Right cardiac atrium (tissue), 5 donors: ENCODE data around the gene ULBP3. TPM values are rescaled to one million over a fixed set of nuclear protein-coding genes. Genes with fewer than 3 reads are reported as not detected.

Experiments
- ATAC-seq, 2 donors: fragments of 200-7000 bp; cut with Tn5 transposase; one replicate each; pipeline versions ENCODE4 v1.8.0 to v1.9.1; 2020; ENCODE audit warnings: moderate library complexity in 2 of 2, mild to moderate bottlenecking in 1 of 2
- DNase-seq, 3 donors: peaks; one replicate each; pipeline ENCODE4 v3.0.0-alpha.2; 2020
- H3K27ac ChIP-seq: one replicate; pipeline ENCODE4 v1.5.1; 2013; ENCODE audit warnings: mild to moderate bottlenecking, low read length, control low read depth, moderate library complexity
- H3K27me3 ChIP-seq: one replicate; pipeline ENCODE4 v1.6.1; 2013; ENCODE audit not compliant: control insufficient read depth, insufficient read depth
- H3K4me1 ChIP-seq: one replicate; pipeline ENCODE4 v1.6.1; 2013; ENCODE audit warnings: low read length; ENCODE audit not compliant: control insufficient read depth, insufficient read depth
- H3K4me3 ChIP-seq: one replicate; pipeline ENCODE4 v1.5.1; 2013; ENCODE audit warnings: low read length, control low read depth
- H3K9me3 ChIP-seq: one replicate; pipeline ENCODE4 v1.6.1; 2013; ENCODE audit warnings: low read length; ENCODE audit not compliant: control insufficient read depth
- WGBS: extraction: QIAGEN DNeasy Blood & Tissue Kit; methylation state at CpG from one replicate; pipeline ENCODE4 v1.1.7; 2013; 5-methylcytosine and 5-hydroxymethylcytosine counted together
- intact Hi-C, 4 donors: fragments of 100-400 bp; cut with DNase I; formaldehyde crosslinking; loops; one replicate each; pipeline versions ENCODE4 v1.11.0 to v1.14.0; 2022 to 2023
- polyA plus RNA-seq: library from polyadenylated mRNA; stranded (reverse); fragments of 200-250 nt; gene quantifications from one replicate; pipeline ENCODE4 v1.2.3, GENCODE V29; 2013
- total RNA-seq, 4 donors: library from RNA; stranded (reverse); fragmentation: NEBNext Ultra II Directional; extraction: Animal tissue kit (Norgen Biotek cat#: 25700); gene quantifications; one replicate each; pipeline ENCODE4 v1.2.1, GENCODE V29; 2021
- donor health status: healthy with polysubstance abuse.
- donor health status: DM: no; HTN: yes; CAD: no.
- donor health status: DM: no; HTN: no; CAD: no.
- donor health status: DM: no; HTN: yes; CAD: no; lungs with severe emphysema.
- donor health status: DM: yes; HTN: yes; CAD: no.

The ULBP3 gene
- total and polyA plus RNA-seq, 5 donors, result 0.43 to 2.4 (median 1.4) TPM

GRCh38 chr6:150058231-150058792 lies 10.6 kb downstream of the ULBP3 start:
- DNase-seq, result no peak
- Histone ChIP-seq H3K4me1 (no peaks in the 10 kb centered on the region), H3K27me3 (no peaks in the 10 kb centered on the region), H3K9me3 (no peaks in the 10 kb centered on the region), H3K27ac (no peak overlapping the region), H3K4me3 (no peak overlapping the region)
- ATAC-seq, result no peak
- WGBS, result 85% methylated on average over 14 of the region's 14 CpGs
- intact Hi-C loops, result no loop called here

GRCh38 chr6:150057501-150057951 lies 11.4 kb downstream of the ULBP3 start:
- H3K9me3 ChIP-seq, result no peaks in the 10 kb centered on the region
- 76% methylated on average over 29 of the region's 29 CpGs for WGBS
- ATAC-seq (no peak), DNase-seq (no peak)
- H3K27me3 ChIP-seq, result no peaks in the 10 kb centered on the region
- H3K4me1 ChIP-seq, result no peaks in the 10 kb centered on the region
- intact Hi-C loops, result no loop called here
- no peak overlapping the region for H3K27ac ChIP-seq
- no peak overlapping the region for H3K4me3 ChIP-seq

GRCh38 chr6:150056916-150057315 lies 12.0 kb downstream of the ULBP3 start:
- WGBS, result 65% methylated on average over 4 of the region's 4 CpGs

DNA sequence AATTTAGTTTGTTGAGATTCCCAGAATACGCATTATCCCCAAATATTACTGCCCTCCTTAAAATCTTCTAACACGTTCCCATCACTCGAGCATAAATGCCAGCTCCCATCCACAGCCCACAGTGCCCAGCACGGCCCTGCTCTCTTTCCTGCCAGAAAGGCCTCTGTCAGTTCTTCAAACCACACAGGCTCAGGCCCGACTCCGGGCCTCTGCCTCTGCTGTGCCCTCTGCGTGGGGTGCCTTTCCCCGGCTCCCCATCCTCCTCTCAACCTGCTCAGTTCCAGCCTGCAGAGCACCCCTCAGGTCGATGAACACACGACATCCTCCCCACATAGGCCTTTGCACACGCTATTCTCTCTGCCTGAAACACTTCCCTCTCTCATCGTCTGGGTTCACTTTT lies 12.8 kb downstream of the ULBP3 start:
- H3K4me3 ChIP-seq, result no peak overlapping the region
- intact Hi-C loops, result no loop called here
- no peaks in the 10 kb centered on the region for H3K27me3 ChIP-seq
- H3K4me1 ChIP-seq, result no peaks in the 10 kb centered on the region
- ATAC-seq (no peak), DNase-seq (no peak)
- H3K9me3 ChIP-seq, result no peaks in the 10 kb centered on the region
- no peak overlapping the region for H3K27ac ChIP-seq
- WGBS, result 81% methylated on average over 12 of the region's 12 CpGs

More at GRCh38 chr6:150056916-150057315, 12.0 kb downstream of the ULBP3 start:
- no peak overlapping the region for H3K4me3 ChIP-seq
- no peaks in the 10 kb centered on the region for H3K4me1 ChIP-seq
- H3K27me3 ChIP-seq, result no peaks in the 10 kb centered on the region
- H3K27ac ChIP-seq, result no peak overlapping the region
- intact Hi-C loops, result no loop called here
- ATAC-seq (no peak), DNase-seq (no peak)
- H3K9me3 ChIP-seq, result no peaks in the 10 kb centered on the region

GRCh38 chr6:150055131-150055530 lies 13.8 kb downstream of the ULBP3 start:
- WGBS, result 86% methylated on average over 10 of the region's 10 CpGs
- ATAC-seq, result no peak
- Histone ChIP-seq H3K9me3 (no peaks in the 10 kb centered on the region), H3K4me3 (no peak overlapping the region), H3K4me1 (no peaks in the 10 kb centered on the region), H3K27ac (no peak overlapping the region), H3K27me3 (no peaks in the 10 kb centered on the region)
- no peak for DNase-seq
- intact Hi-C loops, result no loop called here

DNA sequence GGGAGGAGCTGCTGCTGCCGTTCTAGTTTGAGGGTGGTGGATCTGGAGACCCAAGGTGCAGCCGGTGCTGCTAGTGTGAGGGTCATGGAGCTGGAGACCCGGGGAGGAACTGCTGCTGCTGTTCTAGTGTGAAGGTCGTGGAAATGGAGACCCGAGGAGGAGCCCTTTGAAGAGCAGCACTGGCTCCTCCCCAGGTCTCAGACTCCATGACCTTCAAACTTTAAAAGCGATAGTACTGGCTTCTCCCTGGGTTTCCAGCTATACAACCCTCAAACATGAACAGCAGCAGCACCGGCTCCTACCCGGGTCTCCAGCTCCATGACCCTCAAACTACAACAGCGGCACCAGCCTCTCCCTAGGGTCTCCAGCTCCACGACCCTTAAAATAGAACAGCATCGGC lies 15.5 kb downstream of the ULBP3 start:
- 81% methylated on average over 11 of the region's 11 CpGs for WGBS
- no peak for DNase-seq
- Histone ChIP-seq H3K4me1 (no peaks in the 10 kb centered on the region), H3K4me3 (no peak overlapping the region), H3K9me3 (no peaks in the 10 kb centered on the region), H3K27me3 (no peaks in the 10 kb centered on the region), H3K27ac (no peak overlapping the region)
- no peak for ATAC-seq
- intact Hi-C loops, result no loop called here

GRCh38 chr6:150050846-150051245 lies 18.1 kb downstream of the ULBP3 start:
- ATAC-seq (no peak), DNase-seq (no peak)
- no peak overlapping the region for H3K4me3 ChIP-seq
- H3K27ac ChIP-seq, result no peak overlapping the region
- H3K4me1 ChIP-seq, result no peaks in the 10 kb centered on the region
- H3K9me3 ChIP-seq, result no peaks in the 10 kb centered on the region
- no peaks in the 10 kb centered on the region for H3K27me3 ChIP-seq
- WGBS, result 51% methylated on average over 4 of the region's 4 CpGs
- intact Hi-C loops, result no loop called here

GRCh38 chr6:150048099-150048498 lies 20.8 kb downstream of the ULBP3 start:
- ATAC-seq, result no peak
- no peaks in the 10 kb centered on the region for H3K27me3 ChIP-seq
- WGBS, result 69% methylated on average over 4 of the region's 4 CpGs
- DNase-seq, result no peak
- no peak overlapping the region for H3K27ac ChIP-seq
- H3K9me3 ChIP-seq, result no peaks in the 10 kb centered on the region
- intact Hi-C loops, result no loop called here
- no peak overlapping the region for H3K4me3 ChIP-seq
- H3K4me1 ChIP-seq, result no peaks in the 10 kb centered on the region

DNA sequence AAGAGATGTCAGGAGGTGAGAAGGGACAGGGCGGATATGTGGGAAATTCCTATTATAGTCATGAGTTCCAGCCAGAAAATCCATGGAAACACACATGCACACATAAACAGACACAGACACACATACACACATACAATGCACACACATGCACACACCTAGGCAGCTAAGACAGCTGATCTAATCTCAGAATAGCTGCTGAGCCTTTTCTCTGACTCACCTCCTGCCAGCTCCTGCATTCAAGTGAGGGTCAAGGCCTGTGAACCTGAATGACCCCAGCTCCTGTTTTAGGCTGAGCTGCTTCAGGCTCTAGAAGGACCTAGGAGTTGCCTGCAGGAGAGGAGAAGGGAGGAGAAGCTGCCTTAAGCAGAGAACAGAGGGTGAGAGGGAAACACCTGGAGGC lies 22.0 kb downstream of the ULBP3 start:
- Histone ChIP-seq H3K27ac (no peak overlapping the region), H3K4me1 (no peaks in the 10 kb centered on the region), H3K4me3 (no peak overlapping the region), H3K27me3 (no peaks in the 10 kb centered on the region), H3K9me3 (no peaks in the 10 kb centered on the region)
- DNase-seq (no peak), ATAC-seq (no peak)
- WGBS, result 88% methylated on average over 1 of the region's 1 CpG
- intact Hi-C loops, result no loop called here

DNA sequence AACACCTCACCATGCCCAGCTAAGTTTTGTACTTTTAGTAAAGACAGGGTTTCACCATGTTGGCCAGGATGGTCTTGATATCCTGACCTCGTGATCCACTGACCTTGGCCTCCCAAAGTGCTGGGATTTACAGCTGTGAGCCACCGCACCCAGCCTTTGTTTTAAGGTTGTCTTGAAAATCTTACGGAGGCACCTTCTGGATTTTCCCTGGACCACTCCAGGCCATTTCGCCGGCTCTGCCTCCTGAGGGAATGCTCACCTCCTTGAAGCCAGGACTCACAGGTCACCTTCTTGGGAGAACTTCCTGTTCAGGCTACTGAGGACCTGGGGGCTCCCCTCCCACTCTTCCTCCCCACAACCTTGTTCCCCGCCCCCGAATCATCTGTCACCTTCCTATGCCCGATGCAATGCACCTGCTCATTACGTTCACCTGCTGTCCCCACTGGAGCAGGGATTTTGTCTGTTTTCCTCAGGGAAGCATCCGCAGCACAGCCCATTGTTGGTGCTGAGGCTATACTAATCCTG lies 24.2 kb downstream of the ULBP3 start:
- no peaks in the 10 kb centered on the region for H3K27me3 ChIP-seq
- no peak for DNase-seq
- no peaks in the 10 kb centered on the region for H3K4me1 ChIP-seq
- no peak for ATAC-seq
- 88% methylated on average over 10 of the region's 10 CpGs for WGBS
- H3K4me3 ChIP-seq, result no peak overlapping the region
- intact Hi-C loops, result no loop called here
- H3K9me3 ChIP-seq, result no peaks in the 10 kb centered on the region
- H3K27ac ChIP-seq, result no peak overlapping the region

DNA sequence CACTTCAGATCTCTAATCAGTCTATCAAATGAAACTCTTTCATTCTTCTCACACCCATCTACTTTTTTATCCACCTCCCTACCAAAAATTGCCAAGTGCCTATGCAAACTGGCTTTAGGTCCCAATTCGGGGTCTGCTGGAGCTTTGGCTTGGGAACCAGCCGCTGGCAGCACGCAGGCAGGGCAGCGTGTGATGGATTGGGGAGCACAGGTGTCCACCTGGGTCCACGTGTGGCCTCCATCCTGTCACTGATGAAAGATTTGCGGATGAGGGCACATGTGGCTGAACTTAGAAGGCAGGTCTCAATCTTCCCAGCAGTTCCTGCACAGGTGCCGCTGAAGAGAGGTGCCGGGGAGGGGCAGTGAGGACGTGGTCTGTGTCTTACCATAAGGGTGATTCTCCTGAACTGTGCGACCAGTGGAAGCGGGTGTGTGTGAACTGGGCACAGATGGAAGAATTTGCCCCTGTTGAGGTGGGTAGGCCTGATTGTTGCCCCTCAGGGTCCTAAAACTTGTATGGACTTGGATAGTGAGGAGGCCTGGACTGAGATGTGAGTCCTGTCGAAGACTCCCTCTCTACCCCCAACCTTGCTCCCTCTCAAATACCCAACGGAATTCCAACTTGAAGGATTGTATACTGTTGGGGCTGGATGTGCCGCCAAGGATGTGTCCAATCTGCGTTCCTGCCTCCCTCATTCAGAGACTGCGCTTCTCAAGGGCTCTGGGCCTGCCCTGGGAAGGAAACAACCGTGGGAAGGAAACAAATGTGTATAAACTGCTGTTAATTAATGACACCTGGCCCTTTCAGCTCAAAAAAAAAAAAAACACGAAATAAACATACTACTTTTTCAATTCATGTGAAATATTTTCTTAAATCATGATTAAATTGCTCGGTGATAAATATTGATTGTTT lies 25.2 kb downstream of the ULBP3 start:
- no peak for ATAC-seq
- no peaks in the 10 kb centered on the region for H3K27me3 ChIP-seq
- intact Hi-C loops, result no loop called here
- H3K27ac ChIP-seq, result no peak overlapping the region
- no peaks in the 10 kb centered on the region for H3K4me1 ChIP-seq
- no peak for DNase-seq
- WGBS, result 81% methylated on average over 19 of the region's 19 CpGs
- no peaks in the 10 kb centered on the region for H3K9me3 ChIP-seq
- no peak overlapping the region for H3K4me3 ChIP-seq
